Esophagus (tissue), 2 donors: ENCODE measurements around the gene INHA. TPM values are rescaled to one million over a fixed set of nuclear protein-coding genes. Genes with fewer than 3 reads are reported as not detected.

ENCODE experiments used
- H3K27ac ChIP-seq, 2 donors: one replicate each; pipeline ENCODE4 v1.5.1; 2013; ENCODE audit warnings: low read depth in 2 of 2, mild to moderate bottlenecking in 2 of 2, inconsistent platforms in 1 of 2, low read length in 1 of 2, moderate library complexity in 1 of 2
- H3K27me3 ChIP-seq, 2 donors: one replicate each; pipeline ENCODE4 v1.6.1; 2013; ENCODE audit warnings: low read length in 2 of 2, control low read depth in 1 of 2, mild to moderate bottlenecking in 1 of 2; ENCODE audit not compliant: insufficient read depth in 2 of 2, control insufficient read depth in 1 of 2
- H3K36me3 ChIP-seq, 2 donors: one replicate each; pipeline ENCODE4 v1.6.1; 2013; ENCODE audit warnings: low read length in 1 of 2; ENCODE audit not compliant: control insufficient read depth in 2 of 2, insufficient read depth in 2 of 2
- H3K4me1 ChIP-seq, 2 donors: one replicate each; pipeline ENCODE4 v1.6.1; 2013; ENCODE audit warnings: low read length in 1 of 2; ENCODE audit not compliant: control insufficient read depth in 2 of 2, insufficient read depth in 2 of 2
- H3K4me3 ChIP-seq, 2 donors: one replicate each; pipeline ENCODE4 v1.5.1; 2013; ENCODE audit warnings: low read length in 2 of 2, mild to moderate bottlenecking in 2 of 2, low read depth in 1 of 2, moderate library complexity in 1 of 2
- H3K9me3 ChIP-seq, 2 donors: one replicate each; pipeline ENCODE4 v1.6.1; 2013; ENCODE audit warnings: mild to moderate bottlenecking in 2 of 2, low read depth in 1 of 2, low read length in 1 of 2, moderate library complexity in 1 of 2; ENCODE audit not compliant: control insufficient read depth in 2 of 2, insufficient read depth in 1 of 2
- WGBS, 2 donors: extraction: QIAGEN DNeasy Blood & Tissue Kit; methylation state at CpG; one replicate each; pipeline ENCODE4 v1.1.7; 2013; 5-methylcytosine and 5-hydroxymethylcytosine counted together
- polyA plus RNA-seq, 2 donors: library from polyadenylated mRNA; stranded (reverse); fragments of 200-250 nt; gene quantifications; one replicate each; pipeline ENCODE4 v1.2.3, GENCODE V29; 2013
- donor health status: healthy with polysubstance abuse.
- donor health status: Bipolar disorder and iron deficiency.

The INHA gene
- polyA plus RNA-seq, 2 donors: 0.24 to 0.71 TPM

DNA sequence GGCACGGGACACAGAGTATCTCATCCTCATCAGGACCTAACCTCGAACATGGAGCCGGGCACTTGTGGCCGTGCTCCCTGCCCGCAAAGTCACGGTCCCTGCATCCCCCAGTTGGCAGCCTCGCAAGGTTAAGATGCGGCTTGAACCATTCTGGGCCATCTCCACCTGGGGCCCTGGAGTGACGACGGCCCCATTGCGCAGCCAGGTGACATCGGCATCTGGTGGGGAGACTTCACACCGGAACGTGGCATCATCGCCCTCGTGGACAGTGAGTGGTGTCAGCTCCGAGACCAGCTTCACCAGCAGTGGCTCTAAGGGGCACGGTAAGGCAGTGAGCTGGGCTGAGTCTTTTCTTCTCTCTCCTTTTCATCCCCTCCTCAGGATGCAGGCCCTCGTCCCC lies 15.7 kb upstream of the INHA start:
- WGBS, 2 donors: 93% methylated on average over 19 of the region's 19 CpGs
- peaks cover 0 to 4% of the 10 kb centered on the region in 2 donors for H3K36me3 ChIP-seq
- peaks cover 0 to 3% of the 10 kb centered on the region in 2 donors for H3K9me3 ChIP-seq
- no peaks in the 10 kb centered on the region for H3K27me3 ChIP-seq
- H3K4me3 ChIP-seq: no peak overlapping the region
- no peak overlapping the region for H3K27ac ChIP-seq
- peaks cover 5 to 14% of the 10 kb centered on the region in 2 donors for H3K4me1 ChIP-seq

DNA sequence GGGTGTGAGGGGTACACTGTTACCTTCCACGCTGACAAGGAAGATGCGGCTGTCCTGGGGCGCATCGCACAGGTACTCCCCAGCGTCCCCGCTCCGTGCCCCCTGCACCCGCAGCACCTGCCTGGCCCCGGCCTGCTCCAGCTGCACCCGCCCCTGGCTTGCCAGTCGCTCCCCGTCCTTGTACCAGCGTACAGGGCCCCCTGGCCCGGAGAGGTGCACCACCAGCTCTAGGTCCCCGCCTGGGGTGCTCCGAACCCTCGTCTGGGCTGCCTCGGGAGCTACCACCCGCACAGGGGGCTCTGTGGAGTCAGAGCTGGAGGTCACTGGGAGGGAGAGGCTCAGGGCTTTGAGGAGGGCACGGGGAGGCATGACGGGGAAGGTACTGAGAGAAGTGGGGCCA lies 14.8 kb upstream of the INHA start:
- no peaks in the 10 kb centered on the region for H3K27me3 ChIP-seq
- 88 to 91% methylated on average over 21 of the region's 21 CpGs for WGBS, 2 donors
- peaks cover 0 to 4% of the 10 kb centered on the region in 2 donors for H3K36me3 ChIP-seq
- H3K4me3 ChIP-seq: no peak overlapping the region
- H3K9me3 ChIP-seq: peaks cover 0 to 3% of the 10 kb centered on the region in 2 donors
- no peak overlapping the region for H3K27ac ChIP-seq
- peaks cover 5 to 7% of the 10 kb centered on the region in 2 donors for H3K4me1 ChIP-seq

DNA sequence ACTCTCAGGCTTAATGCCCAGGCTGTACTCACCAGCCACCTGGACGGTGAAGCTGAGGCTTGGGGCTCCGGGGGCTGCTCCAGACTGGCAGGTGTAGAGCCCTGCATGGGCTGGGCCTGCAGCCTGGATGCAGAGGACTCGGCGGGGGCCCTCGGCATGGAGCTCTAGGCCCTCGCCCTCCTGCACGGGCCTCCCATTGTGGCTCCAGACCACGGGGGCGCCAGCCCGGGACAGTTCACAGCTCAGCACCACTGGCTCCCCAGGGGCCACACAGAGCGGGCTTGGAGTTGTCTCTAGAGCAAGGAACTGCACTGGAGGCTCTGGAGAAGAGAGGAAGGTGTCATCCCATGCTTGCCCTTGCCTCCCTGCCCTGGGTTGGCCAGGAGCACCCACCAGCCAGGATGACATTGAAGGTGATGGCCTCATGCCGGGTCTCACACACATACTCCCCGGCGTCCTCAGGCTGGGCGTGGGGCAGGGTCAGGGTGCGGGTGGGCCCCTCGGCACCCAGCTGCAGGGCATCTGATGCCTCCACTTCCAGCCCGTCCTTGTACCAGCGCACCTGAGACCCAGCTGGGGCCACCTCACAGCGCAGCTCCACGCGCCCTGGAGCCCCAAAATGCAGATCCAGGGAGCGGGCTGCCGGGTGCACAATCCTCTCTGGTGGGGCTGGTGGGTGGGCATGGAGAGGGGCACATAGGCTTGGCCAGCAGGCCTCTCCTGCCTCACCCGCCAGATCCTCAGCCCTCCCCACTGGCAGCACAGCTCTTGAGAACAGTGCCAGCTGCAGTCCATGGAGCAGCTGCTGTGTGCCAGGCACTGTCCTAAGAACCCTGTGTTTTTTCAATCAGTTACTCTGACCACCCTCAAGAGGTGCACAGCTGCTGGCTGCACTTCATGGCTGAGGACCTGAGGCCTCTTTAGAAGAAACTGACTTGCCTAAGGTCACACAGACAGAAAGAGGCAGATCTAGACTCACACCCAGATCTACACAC lies 14.0 kb upstream of the INHA start:
- 92 to 94% methylated on average over 25 of the region's 25 CpGs for WGBS, 2 donors
- no peaks in the 10 kb centered on the region for H3K27me3 ChIP-seq
- peaks cover 0 to 3% of the 10 kb centered on the region in 2 donors for H3K9me3 ChIP-seq
- no peaks in the 10 kb centered on the region for H3K4me1 ChIP-seq
- H3K36me3 ChIP-seq: peaks cover 0 to 4% of the 10 kb centered on the region in 2 donors
- H3K27ac ChIP-seq: no peak overlapping the region
- no peak overlapping the region for H3K4me3 ChIP-seq

DNA sequence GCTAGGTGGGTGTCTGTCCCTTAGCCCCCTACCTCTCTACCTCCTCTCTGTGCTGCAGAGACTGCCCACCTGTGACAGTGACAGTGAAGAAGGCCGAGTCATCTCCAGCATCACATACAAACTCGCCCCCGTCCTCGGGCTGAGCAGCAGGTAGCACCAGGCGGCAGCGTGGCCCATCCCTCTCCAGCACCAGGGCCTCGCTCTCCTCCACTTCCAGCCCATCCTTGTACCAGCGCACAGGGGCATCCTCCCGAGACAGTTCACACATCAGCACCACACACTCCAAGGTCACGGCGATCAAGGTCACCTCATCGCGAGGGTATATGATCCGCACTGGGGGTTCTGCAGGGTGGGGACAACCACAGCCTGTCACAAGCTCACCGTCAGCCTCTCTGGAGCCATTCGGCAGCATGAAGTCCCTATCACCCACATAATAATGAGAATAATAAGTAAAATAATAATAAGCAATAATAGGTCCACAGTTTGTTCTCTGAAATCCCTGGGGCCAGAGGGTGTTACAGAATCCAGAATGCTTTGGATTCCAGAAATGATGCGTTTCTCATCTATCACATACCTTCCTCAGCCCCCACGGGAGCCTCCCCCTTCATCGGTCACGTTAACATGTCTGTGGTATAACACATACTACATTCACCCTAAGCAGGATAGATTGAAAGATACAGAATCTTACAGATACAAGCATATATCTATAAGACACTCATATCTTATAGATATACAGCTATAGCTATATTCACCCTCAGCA lies 12.8 kb upstream of the INHA start:
- Histone ChIP-seq H3K36me3 (peaks cover 0 to 4% of the 10 kb centered on the region in 2 donors), H3K4me1 (no peaks in the 10 kb centered on the region), H3K27me3 (no peaks in the 10 kb centered on the region), H3K27ac (no peak overlapping the region), H3K9me3 (peaks cover 0 to 3% of the 10 kb centered on the region in 2 donors), H3K4me3 (no peak overlapping the region)
- 92% methylated on average over 18 to 20 of the region's 20 CpGs for WGBS, 2 donors

DNA sequence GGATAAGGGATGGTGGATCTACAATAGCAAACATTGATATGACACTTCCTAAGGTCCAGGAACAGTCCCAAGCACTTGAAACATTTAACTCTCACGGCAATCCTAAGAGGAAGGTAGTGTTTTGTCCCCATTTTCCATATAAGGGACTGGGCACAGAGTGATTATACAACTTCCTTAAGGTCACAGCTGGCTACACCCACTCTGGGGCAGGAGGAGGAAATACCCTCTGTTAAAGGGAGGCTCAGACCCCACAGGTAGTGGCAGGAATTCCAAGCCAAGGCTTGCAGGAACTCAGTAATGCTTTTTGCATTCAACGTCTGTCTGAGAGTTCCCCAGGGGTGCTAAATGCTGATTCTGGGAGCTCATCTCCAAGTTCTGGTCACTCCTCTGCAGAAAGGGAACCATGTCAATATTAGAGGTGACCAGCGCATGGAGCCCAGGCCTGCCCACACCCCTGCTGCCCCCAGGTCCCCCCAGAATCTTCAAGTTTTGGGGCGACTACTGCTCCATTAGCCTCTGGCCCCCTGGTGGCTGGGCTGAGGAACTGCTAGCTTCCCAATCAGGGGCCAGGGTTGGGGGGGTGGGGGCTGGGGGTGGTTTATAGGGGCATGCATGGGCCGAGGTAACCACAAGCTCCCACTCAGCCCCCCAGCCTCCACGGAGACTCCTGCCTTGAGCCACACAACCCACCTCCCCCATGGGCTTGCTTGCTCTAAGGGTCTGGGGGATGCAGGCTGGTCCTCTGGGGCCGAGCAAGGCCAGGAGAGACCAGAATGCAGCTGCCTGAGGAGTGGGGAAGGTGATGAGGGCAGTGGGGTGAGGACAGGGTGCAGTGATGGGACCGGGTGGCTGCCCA lies 11.8 kb upstream of the INHA start:
- H3K36me3 ChIP-seq: peaks cover 0 to 4% of the 10 kb centered on the region in 2 donors
- WGBS, 2 donors: 29 to 34% methylated on average over 8 of the region's 8 CpGs

DNA sequence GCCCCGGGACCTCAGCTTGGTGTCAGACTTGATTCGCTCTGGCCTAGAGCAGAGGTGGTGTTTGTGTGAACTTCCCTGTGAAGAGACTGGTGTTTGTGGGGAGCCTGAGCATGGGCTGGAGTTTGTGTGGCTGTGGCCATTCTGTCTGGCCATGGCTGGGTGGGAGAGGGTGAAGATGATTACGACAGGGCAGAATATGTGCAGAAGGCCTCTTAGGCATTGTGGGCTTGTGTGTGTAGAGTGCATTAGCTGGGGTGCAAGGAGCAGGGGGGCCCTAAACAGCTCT lies 11.3 kb upstream of the INHA start:
- no peaks in the 10 kb centered on the region for H3K27me3 ChIP-seq
- no peaks in the 10 kb centered on the region for H3K4me1 ChIP-seq
- H3K27ac ChIP-seq: no peak overlapping the region
- WGBS, 2 donors: 81 to 83% methylated on average over 3 of the region's 3 CpGs
- peaks cover 0 to 3% of the 10 kb centered on the region in 2 donors for H3K9me3 ChIP-seq
- peaks cover 0 to 4% of the 10 kb centered on the region in 2 donors for H3K36me3 ChIP-seq
- no peak overlapping the region for H3K4me3 ChIP-seq

More for the DNA sequence above, 11.8 kb upstream of the INHA start:
- no peak overlapping the region for H3K4me3 ChIP-seq
- H3K9me3 ChIP-seq: peaks cover 0 to 3% of the 10 kb centered on the region in 2 donors
- no peaks in the 10 kb centered on the region for H3K27me3 ChIP-seq
- H3K27ac ChIP-seq: no peak overlapping the region
- no peaks in the 10 kb centered on the region for H3K4me1 ChIP-seq

DNA sequence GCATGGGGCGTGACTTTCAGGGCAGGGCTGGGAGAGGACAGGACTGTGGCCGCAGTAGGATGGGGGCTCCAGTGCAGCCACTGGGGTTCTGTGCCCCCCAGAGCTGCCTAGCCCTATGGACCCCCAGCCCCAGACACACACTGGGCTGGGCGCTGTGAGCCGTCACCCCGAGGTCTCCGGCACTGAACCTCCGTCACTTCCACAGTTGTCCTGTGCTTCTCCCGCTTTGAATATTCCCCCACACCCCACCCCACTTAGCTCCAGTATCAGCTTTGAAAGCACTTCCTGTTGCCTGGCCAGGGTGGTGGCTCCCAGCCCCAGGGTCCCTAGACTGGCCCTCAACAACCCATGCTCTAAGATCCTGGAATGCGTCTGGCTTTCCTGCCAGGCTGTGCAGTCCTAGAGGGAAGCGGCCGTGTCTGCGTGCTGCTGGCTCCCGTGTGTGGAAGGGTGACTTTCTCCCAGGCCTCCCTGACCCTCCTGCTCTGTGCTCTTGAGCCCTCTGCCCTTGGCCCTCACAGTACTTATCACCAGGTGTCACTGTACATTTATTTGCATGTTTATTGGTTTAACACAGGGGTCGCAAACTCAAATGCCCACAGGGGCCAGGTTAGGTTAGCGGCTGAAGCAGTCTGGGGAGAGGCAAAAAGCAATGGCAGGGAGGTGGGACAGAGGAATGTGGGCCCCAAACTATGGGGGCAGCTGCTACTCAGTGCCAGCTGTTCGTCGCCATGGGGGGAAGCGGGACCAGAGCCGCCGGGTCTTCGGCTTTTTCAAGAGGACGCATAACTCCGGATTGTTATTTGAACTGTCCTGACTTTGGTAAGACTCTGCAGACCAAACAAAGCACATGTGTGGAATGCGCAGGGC lies 10.7 kb upstream of the INHA start:
- H3K9me3 ChIP-seq: peaks cover 0 to 3% of the 10 kb centered on the region in 2 donors
- H3K27me3 ChIP-seq: no peaks in the 10 kb centered on the region
- H3K36me3 ChIP-seq: peaks cover 0 to under 1% of the 10 kb centered on the region in 2 donors
- no peaks in the 10 kb centered on the region for H3K4me1 ChIP-seq
- no peak overlapping the region for H3K4me3 ChIP-seq
- WGBS, 2 donors: 79 to 80% methylated on average over 24 of the region's 24 CpGs
- no peak overlapping the region for H3K27ac ChIP-seq

DNA sequence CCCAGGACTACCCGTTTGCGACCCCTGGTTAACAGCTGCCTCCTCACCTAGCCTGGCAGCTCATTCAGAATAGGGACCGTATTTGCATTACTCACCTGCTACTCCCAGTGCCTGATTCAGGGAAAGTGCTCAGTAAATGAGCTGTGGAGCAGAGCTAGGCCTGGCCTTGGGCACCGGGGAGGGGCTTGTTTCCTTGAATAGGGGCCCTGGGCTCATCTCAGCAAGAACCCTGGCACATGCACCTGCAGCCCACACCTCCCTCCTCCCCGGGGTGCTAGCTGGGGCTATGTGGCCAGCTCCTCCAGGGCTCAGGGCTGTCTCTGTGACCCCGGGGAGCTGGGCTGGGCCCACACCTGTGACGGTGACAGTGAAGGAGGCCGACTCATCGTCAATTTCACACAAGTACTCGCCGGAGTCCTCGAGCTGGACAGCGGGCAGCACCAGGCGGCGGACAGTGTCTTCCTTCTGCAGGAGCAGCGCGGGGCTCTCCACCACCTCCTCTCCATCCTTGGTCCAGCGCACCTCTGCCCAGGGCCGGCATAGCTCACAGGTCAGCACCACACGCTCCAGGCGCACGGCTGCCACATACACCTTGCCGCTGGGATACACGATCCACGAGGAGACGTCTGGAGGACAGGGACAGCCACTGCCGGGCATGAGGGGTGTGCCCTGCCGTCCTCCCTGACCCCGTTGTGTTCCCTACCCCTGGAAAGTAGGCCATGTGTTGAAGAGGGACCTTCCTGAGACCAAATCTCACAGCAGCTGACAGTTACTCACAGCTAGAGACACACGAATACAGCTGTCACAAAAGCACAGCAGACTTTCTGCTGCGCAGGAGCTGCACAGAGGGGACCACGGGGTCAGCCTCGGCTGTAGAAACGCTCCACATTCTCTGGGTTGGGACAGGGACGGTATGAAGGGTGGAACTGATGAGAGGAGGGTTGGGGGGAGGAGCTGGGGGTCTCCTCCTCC lies 9.8 kb upstream of the INHA start:
- no peak overlapping the region for H3K4me3 ChIP-seq
- 82% methylated on average over 35 of the region's 35 CpGs for WGBS, 2 donors
- peaks cover 0 to under 1% of the 10 kb centered on the region in 2 donors for H3K9me3 ChIP-seq
- no peaks in the 10 kb centered on the region for H3K36me3 ChIP-seq
- H3K27me3 ChIP-seq: no peaks in the 10 kb centered on the region
- no peaks in the 10 kb centered on the region for H3K4me1 ChIP-seq
- H3K27ac ChIP-seq: no peak overlapping the region
